Mesothelial cell of epicardium (in vitro differentiated cells): Measurements from ENCODE around the gene AHI1. TPM values are rescaled to one million over a fixed set of nuclear protein-coding genes. Genes with fewer than 3 reads are reported as not detected.

Experiments
- DNase-seq, 2 experiments: peaks; one replicate each; pipeline ENCODE4 v3.0.0; 2021; ENCODE audit warnings: low spot score in 2 of 2; ENCODE audit not compliant: unreplicated experiment in 2 of 2
- H3K27ac Mint-ChIP-seq: 2 replicates; pipeline ENCODE4 v1.8.0; 2021; ENCODE audit warnings: mixed read lengths
- H3K27me3 Mint-ChIP-seq: 2 replicates; pipeline ENCODE4 v1.8.0; 2021; ENCODE audit warnings: low read depth, mixed read lengths
- H3K36me3 Mint-ChIP-seq: 2 replicates; pipeline ENCODE4 v1.8.0; 2021; ENCODE audit warnings: mixed read lengths
- H3K4me1 Mint-ChIP-seq: 2 replicates; pipeline ENCODE4 v1.8.0; 2021; ENCODE audit warnings: mixed read lengths
- H3K4me3 Mint-ChIP-seq: 2 replicates; pipeline ENCODE4 v1.8.0; 2021; ENCODE audit warnings: mild to moderate bottlenecking, moderate library complexity, mixed read lengths
- H3K9me3 Mint-ChIP-seq: 2 replicates; pipeline ENCODE4 v1.8.0; 2021; ENCODE audit warnings: mixed read lengths
- total RNA-seq: library from RNA; stranded (reverse); gene quantifications from 3 replicates; pipeline ENCODE4 v1.2.1, GENCODE V29; 2021
- TF ChIP-seq, protein P1 (sequence below): fragments of 200-600 bp; sonication (generic); IDR thresholded peaks from one replicate; pipeline ENCODE4 v1.5.0; 2021; ENCODE audit warnings: antibody characterized with exemption; ENCODE audit not compliant: unreplicated experiment

AHI1 gene
- total RNA-seq, 1 donor from 2014 or later: 41.6 TPM

DNA sequence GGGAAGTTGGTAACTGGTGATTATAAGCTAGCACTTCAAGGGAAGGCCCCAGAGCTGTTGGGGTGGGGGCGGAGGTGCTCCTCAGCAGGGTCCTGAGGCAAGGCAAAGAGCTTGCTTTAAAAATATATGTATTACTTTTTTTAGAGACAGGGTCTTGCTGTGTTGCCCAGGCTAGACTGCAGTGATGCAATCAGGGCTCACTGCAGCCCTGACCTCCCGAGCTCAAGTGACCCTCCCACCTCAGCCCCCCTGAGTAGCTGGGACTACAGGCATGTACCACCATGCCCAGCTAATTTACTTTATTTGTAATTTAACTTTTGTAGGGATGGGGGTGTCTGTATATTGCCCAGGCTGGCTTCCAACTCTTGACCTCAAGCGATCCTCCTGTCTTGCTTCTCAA is 229.3 kb downstream of the AHI1 start:
- no peak for DNase-seq
- no peak overlapping the region for H3K4me3 Mint-ChIP-seq
- peaks cover 4% of the 10 kb centered on the region for H3K9me3 Mint-ChIP-seq
- H3K27me3 Mint-ChIP-seq: peaks cover 9% of the 10 kb centered on the region
- peaks cover 9% of the 10 kb centered on the region for H3K4me1 Mint-ChIP-seq
- no peak overlapping the region for H3K27ac Mint-ChIP-seq
- TF ChIP-seq, protein P1, sequence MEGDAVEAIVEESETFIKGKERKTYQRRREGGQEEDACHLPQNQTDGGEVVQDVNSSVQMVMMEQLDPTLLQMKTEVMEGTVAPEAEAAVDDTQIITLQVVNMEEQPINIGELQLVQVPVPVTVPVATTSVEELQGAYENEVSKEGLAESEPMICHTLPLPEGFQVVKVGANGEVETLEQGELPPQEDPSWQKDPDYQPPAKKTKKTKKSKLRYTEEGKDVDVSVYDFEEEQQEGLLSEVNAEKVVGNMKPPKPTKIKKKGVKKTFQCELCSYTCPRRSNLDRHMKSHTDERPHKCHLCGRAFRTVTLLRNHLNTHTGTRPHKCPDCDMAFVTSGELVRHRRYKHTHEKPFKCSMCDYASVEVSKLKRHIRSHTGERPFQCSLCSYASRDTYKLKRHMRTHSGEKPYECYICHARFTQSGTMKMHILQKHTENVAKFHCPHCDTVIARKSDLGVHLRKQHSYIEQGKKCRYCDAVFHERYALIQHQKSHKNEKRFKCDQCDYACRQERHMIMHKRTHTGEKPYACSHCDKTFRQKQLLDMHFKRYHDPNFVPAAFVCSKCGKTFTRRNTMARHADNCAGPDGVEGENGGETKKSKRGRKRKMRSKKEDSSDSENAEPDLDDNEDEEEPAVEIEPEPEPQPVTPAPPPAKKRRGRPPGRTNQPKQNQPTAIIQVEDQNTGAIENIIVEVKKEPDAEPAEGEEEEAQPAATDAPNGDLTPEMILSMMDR: no peak
- H3K36me3 Mint-ChIP-seq: no peaks in the 10 kb centered on the region

DNA sequence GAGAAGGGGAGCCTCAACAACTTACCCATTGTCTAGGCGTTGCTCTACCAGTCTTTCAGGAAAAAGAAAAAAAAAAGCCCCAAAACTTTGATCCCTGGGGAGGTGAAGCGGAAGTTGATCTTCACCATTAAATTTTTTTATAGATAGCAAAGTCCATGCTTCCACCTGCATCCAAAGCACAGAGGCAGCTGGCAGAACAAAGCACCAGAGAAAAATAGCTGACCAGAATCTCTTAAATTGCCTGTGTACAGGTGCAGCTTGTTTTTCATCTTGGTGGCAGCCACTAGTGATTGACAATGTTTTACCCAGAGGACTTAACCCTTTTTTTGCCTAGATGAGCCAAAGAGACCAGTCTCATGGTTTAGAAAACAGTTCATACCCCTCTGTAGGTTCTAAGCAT is 230.5 kb downstream of the AHI1 start:
- peaks cover 9% of the 10 kb centered on the region for H3K27me3 Mint-ChIP-seq

DNA sequence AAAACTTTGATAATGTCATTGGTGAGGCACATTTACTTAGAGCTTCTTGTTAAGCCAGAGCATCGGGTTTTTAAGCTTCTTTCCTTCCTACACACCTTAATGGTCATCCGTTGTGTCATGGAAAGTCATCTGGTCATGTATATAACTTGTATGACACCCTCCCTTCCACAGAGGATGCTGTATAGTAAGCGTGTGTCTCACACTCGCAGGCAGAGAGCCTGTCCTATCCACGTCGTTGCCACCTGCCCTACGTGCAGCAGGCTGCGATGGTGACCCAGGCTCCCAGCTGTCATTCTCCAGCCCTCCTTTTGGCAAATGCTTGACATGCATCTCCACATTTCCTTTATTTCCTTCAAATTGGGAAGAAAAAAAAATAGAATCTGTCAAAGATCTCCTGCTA is 230.9 kb downstream of the AHI1 start:
- TF ChIP-seq, protein P1: no peak
- no peak for DNase-seq

More for the DNA sequence above, 230.5 kb downstream of the AHI1 start:
- peaks cover 4% of the 10 kb centered on the region for H3K9me3 Mint-ChIP-seq
- TF ChIP-seq, protein P1: no peak
- no peak for DNase-seq
- H3K36me3 Mint-ChIP-seq: no peaks in the 10 kb centered on the region
- no peak overlapping the region for H3K27ac Mint-ChIP-seq
- no peak overlapping the region for H3K4me3 Mint-ChIP-seq
- H3K4me1 Mint-ChIP-seq: peaks cover 9% of the 10 kb centered on the region

DNA sequence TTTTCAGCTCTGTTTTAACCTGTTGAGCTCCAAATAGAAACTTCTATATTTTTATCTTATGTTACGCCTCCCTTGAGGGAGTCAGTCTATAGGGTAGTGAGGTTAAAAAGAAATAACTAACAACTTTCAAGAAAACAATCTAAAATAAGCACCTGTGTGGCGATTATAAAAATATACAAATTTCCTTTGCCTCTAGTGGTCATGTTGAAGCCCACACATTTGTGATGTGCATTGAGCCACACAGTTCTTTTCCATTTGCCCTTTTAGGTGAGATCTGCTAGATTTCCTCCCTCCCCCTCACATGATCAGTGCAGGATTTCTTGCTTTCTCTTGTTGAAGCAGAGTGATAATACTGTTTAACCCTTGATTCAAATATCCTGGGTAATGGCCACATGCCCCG is 232.3 kb downstream of the AHI1 start:
- Mint-ChIP-seq H3K4me3 (no peak overlapping the region), H3K27me3 (no peaks in the 10 kb centered on the region), H3K27ac (no peak overlapping the region), H3K9me3 (peaks cover 4% of the 10 kb centered on the region), H3K36me3 (no peaks in the 10 kb centered on the region), H3K4me1 (no peaks in the 10 kb centered on the region)
- DNase-seq: no peak
- TF ChIP-seq, protein P1: no peak

More for the DNA sequence above, 230.9 kb downstream of the AHI1 start:
- Mint-ChIP-seq H3K27ac (no peak overlapping the region), H3K27me3 (peaks cover 8% of the 10 kb centered on the region), H3K36me3 (no peaks in the 10 kb centered on the region), H3K4me1 (peaks cover 9% of the 10 kb centered on the region), H3K9me3 (peaks cover 4% of the 10 kb centered on the region), H3K4me3 (no peak overlapping the region)

DNA sequence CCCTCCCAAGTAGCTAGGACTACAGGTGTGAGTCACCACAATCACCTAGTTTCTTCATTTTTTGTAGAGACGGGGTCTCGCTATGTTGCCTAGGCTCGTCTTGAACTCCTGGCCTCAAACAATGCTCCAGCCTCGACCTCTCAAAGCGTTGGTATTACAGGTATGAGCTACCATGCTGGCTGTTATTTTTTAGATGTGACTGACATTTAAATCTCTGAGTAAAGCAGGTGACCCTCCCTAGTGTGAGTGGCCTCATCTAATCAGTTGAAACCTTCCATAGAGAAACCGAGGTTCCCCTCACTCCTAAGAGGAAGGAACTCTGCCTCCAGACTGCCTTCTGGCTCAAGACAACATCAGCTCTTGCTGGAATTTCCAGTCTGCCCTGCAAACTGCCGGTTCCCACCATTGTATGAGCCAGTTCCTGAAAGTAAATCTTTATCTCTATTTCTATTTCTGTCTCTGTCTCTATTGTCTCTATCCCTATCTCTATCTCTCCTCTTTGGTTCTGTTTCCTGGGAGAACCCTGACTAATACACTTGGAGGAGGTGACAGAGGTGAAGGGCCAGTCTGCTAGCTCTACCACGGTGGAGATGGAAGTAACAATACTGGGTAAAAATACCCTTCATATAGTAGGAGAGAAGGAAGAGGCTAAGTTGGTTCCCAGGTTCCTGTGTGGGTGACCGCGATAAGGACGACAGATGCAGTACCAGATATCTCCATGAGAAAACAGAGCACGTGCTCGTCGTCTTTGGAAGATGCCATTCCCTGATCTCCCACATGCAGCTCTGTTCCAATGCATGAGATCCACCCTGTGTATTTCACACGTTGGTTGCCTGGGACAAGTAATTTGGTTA is 235.4 kb downstream of the AHI1 start:
- H3K27me3 Mint-ChIP-seq: peaks cover 7% of the 10 kb centered on the region
- no peaks in the 10 kb centered on the region for H3K36me3 Mint-ChIP-seq
- no peak overlapping the region for H3K4me3 Mint-ChIP-seq
- peaks cover 4% of the 10 kb centered on the region for H3K9me3 Mint-ChIP-seq
- DNase-seq: no peak
- no peak overlapping the region for H3K27ac Mint-ChIP-seq
- TF ChIP-seq, protein P1: no peak
- H3K4me1 Mint-ChIP-seq: no peaks in the 10 kb centered on the region
